Trophoblast cell (in vitro differentiated cells and primary cell): ENCODE results near the gene FAM241A.

Source experiments
- DNase-seq, 2 donors: peaks; one replicate each; pipeline ENCODE4 v3.0.0-alpha.2; 2016
- H2AFZ ChIP-seq: 2 replicates; pipeline ENCODE4 v1.6.1; 2013; ENCODE audit warnings: low read length, moderate library complexity, mild to moderate bottlenecking; ENCODE audit not compliant: insufficient read depth, poor library complexity
- H2AK5ac ChIP-seq: 2 replicates; pipeline ENCODE4 v1.6.1; 2013; ENCODE audit warnings: mild to moderate bottlenecking, low read length
- H2BK120ac ChIP-seq: 2 replicates; pipeline ENCODE4 v1.6.1; 2013; ENCODE audit warnings: low read length, mild to moderate bottlenecking, moderate library complexity; ENCODE audit not compliant: insufficient read depth, poor library complexity
- H2BK12ac ChIP-seq: 2 replicates; pipeline ENCODE4 v1.6.1; 2013; ENCODE audit warnings: mild to moderate bottlenecking, low read length, moderate library complexity
- H2BK5ac ChIP-seq: 2 replicates; pipeline ENCODE4 v1.6.1; 2013; ENCODE audit warnings: low read length, low read depth, moderate library complexity, mild to moderate bottlenecking; ENCODE audit not compliant: poor library complexity
- H3K14ac ChIP-seq: 2 replicates; pipeline ENCODE4 v1.6.1; 2013; ENCODE audit warnings: mild to moderate bottlenecking, low read length
- H3K18ac ChIP-seq: 2 replicates; pipeline ENCODE4 v1.6.1; 2013; ENCODE audit warnings: mild to moderate bottlenecking, low read length
- H3K23ac ChIP-seq: 2 replicates; pipeline ENCODE4 v1.6.1; 2013; ENCODE audit warnings: low read length
- H3K27ac ChIP-seq: 2 replicates; pipeline ENCODE4 v1.5.1; 2013; ENCODE audit warnings: low read depth, mild to moderate bottlenecking, inconsistent platforms, low read length, moderate library complexity
- H3K27me3 ChIP-seq: 2 replicates; pipeline ENCODE4 v1.6.1; 2013; ENCODE audit warnings: inconsistent platforms, mild to moderate bottlenecking, low read length, moderate library complexity; ENCODE audit not compliant: insufficient read depth
- H3K36me3 ChIP-seq, 2 experiments: 1 replicate in 1 of 2; 2 replicates in 1 of 2; pipeline ENCODE4 v1.6.1; 2013; ENCODE audit warnings: low read length in 2 of 2, mild to moderate bottlenecking in 2 of 2, moderate library complexity in 1 of 2; ENCODE audit not compliant: insufficient read depth in 2 of 2, control insufficient read depth in 1 of 2
- H3K4ac ChIP-seq: 2 replicates; pipeline ENCODE4 v1.6.1; 2013; ENCODE audit warnings: low read depth, mild to moderate bottlenecking, low read length, moderate library complexity
- H3K4me1 ChIP-seq, 2 experiments: 1 replicate in 1 of 2; 2 replicates in 1 of 2; pipeline ENCODE4 v1.6.1; 2013; ENCODE audit warnings: low read length in 2 of 2, mild to moderate bottlenecking in 2 of 2, moderate library complexity in 1 of 2; ENCODE audit not compliant: insufficient read depth in 2 of 2, control insufficient read depth in 1 of 2
- H3K4me2 ChIP-seq: 2 replicates; pipeline ENCODE4 v1.6.1; 2013; ENCODE audit warnings: inconsistent platforms, mild to moderate bottlenecking, low read length, moderate library complexity
- H3K4me3 ChIP-seq: 2 replicates; pipeline ENCODE4 v1.5.1; 2013; ENCODE audit warnings: mild to moderate bottlenecking, low read depth, low read length, inconsistent platforms
- H3K79me1 ChIP-seq: one replicate; pipeline ENCODE4 v1.6.1; 2013; ENCODE audit warnings: low read length
- H3K79me2 ChIP-seq: 2 replicates; pipeline ENCODE4 v1.6.1; 2013; ENCODE audit warnings: low read length, mild to moderate bottlenecking; ENCODE audit not compliant: control insufficient read depth, insufficient read depth, poor library complexity
- H3K9ac ChIP-seq: 2 replicates; pipeline ENCODE4 v1.6.1; 2013; ENCODE audit warnings: mild to moderate bottlenecking, low read length
- H3K9me3 ChIP-seq: 2 replicates; pipeline ENCODE4 v1.6.1; 2013; ENCODE audit warnings: low read depth, mild to moderate bottlenecking, control low read depth, inconsistent platforms, low read length; ENCODE audit not compliant: insufficient read depth
- H4K12ac ChIP-seq: 2 replicates; pipeline ENCODE4 v1.6.1; 2013; ENCODE audit warnings: low read depth, mild to moderate bottlenecking, low read length, moderate library complexity
- H4K8ac ChIP-seq: 2 replicates; pipeline ENCODE4 v1.6.1; 2013; ENCODE audit warnings: low read depth, mild to moderate bottlenecking, low read length, moderate library complexity
- H4K91ac ChIP-seq: one replicate; pipeline ENCODE4 v1.6.1; 2013; ENCODE audit warnings: low read depth, mild to moderate bottlenecking, low read length, moderate library complexity
- WGBS: extraction: QIAGEN DNeasy Blood & Tissue Kit; methylation state at CpG from one replicate; pipeline ENCODE4 v1.1.7; 2013; ENCODE audit warnings: missing lambda C conversion rate; ENCODE audit not compliant: insufficient read length, insufficient coverage; ENCODE audit errors: extremely low coverage; 5-methylcytosine and 5-hydroxymethylcytosine counted together

Gene FAM241A

GRCh38 chr4:112184438-112184837, 39.2 kb downstream of the FAM241A start:
- Histone ChIP-seq H2BK5ac (no peak overlapping the region), H2AFZ (no peak overlapping the region), H4K12ac (no peak overlapping the region)

DNA sequence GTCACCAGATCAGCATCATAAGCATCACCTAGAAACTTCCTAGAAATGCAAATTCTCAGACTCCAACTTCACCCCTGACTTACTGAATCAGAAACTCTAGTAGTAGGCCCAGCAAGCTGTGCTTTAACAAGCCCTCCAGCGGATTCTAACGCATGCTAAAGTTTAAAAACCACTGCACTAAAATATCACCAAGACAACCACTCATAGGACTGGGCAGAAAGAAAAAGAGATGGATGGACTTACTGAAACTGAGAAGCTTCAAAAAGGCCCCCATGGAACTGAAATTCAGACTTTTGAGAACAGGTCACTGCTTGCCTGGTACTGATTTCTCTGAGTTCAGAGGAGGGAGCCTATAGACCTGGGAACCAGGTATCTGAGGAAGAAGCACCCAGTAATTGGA, 40.1 kb downstream of the FAM241A start:
- Histone ChIP-seq H3K79me1 (no peaks in the 10 kb centered on the region), H3K27ac (no peak overlapping the region), H3K4me3 (no peak overlapping the region), H3K9me3 (no peaks in the 10 kb centered on the region), H3K79me2 (no peaks in the 10 kb centered on the region), H4K91ac (no peak overlapping the region), H3K23ac (no peak overlapping the region), H4K8ac (no peak overlapping the region), H3K9ac (no peak overlapping the region), H2AK5ac (no peak overlapping the region), H3K4ac (no peak overlapping the region), H2AFZ (no peak overlapping the region), H4K12ac (no peak overlapping the region), H2BK120ac (no peak overlapping the region), H3K4me2 (no peak overlapping the region), H2BK5ac (no peak overlapping the region), H3K18ac (no peak overlapping the region), H3K14ac (no peak overlapping the region), H3K27me3 (no peaks in the 10 kb centered on the region), H2BK12ac (no peak overlapping the region), H3K36me3 (no peaks in the 10 kb centered on the region), H3K4me1 (no peaks in the 10 kb centered on the region)
- DNase-seq = no peak
- no CpG with 5 or more reads among the region's 2 CpGs for WGBS

More at GRCh38 chr4:112184438-112184837, 39.2 kb downstream of the FAM241A start:
- no peak overlapping the region for H3K4me2 ChIP-seq
- H3K79me2 ChIP-seq = no peaks in the 10 kb centered on the region
- H3K27ac ChIP-seq = no peak overlapping the region
- no peaks in the 10 kb centered on the region for H3K36me3 ChIP-seq
- H2AK5ac ChIP-seq = no peak overlapping the region
- H3K4me1 ChIP-seq = no peaks in the 10 kb centered on the region
- no peaks in the 10 kb centered on the region for H3K9me3 ChIP-seq
- no peak overlapping the region for H3K14ac ChIP-seq
- no peak for DNase-seq
- no peaks in the 10 kb centered on the region for H3K79me1 ChIP-seq
- H2BK120ac ChIP-seq = no peak overlapping the region
- no peak overlapping the region for H2BK12ac ChIP-seq
- no peak overlapping the region for H3K18ac ChIP-seq
- no peaks in the 10 kb centered on the region for H3K27me3 ChIP-seq
- no peak overlapping the region for H4K8ac ChIP-seq
- H3K4me3 ChIP-seq = no peak overlapping the region
- no CpG with 5 or more reads among the region's 1 CpG for WGBS
- H4K91ac ChIP-seq = no peak overlapping the region
- no peak overlapping the region for H3K9ac ChIP-seq
- no peak overlapping the region for H3K23ac ChIP-seq
- no peak overlapping the region for H3K4ac ChIP-seq

DNA sequence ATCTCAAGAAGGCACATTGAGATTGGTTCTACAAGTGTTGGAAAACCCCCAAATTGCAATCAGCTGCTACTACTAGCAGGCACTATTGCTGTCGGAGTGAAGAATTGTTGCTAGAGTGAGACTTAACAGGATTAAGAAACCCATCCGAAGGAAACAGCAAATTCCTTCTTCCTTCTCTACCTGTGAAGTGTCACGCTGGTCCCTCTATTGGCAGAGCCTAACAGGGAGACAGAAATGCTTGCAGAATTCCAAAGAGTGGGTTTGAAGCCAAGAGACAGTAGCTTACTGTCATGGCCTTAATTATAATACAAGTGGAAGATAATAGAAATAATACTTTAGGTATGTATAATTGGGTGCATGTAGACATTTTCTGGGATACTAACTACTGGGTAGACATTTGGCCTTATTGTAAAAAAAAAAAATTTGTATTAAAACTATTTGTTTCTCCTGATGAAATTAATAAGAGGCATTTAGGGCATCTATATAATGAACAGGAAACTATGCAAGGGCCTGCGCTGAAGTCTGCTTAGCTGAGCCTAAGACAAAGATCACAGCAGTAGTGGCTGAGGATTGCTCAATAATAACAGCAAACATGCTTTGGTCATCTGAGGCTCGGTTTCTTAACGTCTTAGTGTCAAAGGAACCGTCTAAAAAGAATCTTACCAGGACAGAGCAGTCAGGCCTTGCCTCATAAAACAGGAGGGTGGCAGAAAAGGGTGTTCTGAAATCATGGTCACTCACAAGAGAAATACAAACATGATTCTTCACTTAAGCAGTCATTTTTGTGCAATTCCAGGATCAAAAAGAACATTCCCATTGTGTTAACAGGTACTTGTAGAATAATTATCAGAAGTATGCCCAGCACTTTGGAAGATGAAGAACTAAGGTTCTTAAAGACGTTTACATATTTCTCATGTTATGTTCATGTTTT, 40.8 kb downstream of the FAM241A start:
- Histone ChIP-seq H2AFZ (no peak overlapping the region), H3K18ac (no peak overlapping the region), H4K91ac (no peak overlapping the region), H3K23ac (no peak overlapping the region), H3K4me3 (no peak overlapping the region), H3K79me1 (no peaks in the 10 kb centered on the region), H2AK5ac (no peak overlapping the region), H3K4me1 (no peaks in the 10 kb centered on the region), H3K27ac (no peak overlapping the region), H3K27me3 (no peaks in the 10 kb centered on the region), H2BK5ac (no peak overlapping the region), H3K14ac (no peak overlapping the region), H3K36me3 (no peaks in the 10 kb centered on the region), H2BK120ac (no peak overlapping the region), H2BK12ac (no peak overlapping the region), H4K8ac (no peak overlapping the region), H3K79me2 (no peaks in the 10 kb centered on the region), H3K4me2 (no peak overlapping the region), H3K9me3 (no peaks in the 10 kb centered on the region), H4K12ac (no peak overlapping the region), H3K9ac (no peak overlapping the region), H3K4ac (no peak overlapping the region)
- DNase-seq = peak; percentile 67 to 90
- no CpG with 5 or more reads among the region's 8 CpGs for WGBS

GRCh38 chr4:112189754-112190153, 44.5 kb downstream of the FAM241A start:
- H2BK120ac ChIP-seq = no peak overlapping the region
- H3K27ac ChIP-seq = no peak overlapping the region
- no peak overlapping the region for H3K4me2 ChIP-seq
- DNase-seq = no peak
- no peak overlapping the region for H2AFZ ChIP-seq
- H4K91ac ChIP-seq = no peak overlapping the region
- H3K36me3 ChIP-seq = no peaks in the 10 kb centered on the region
- H2BK5ac ChIP-seq = no peak overlapping the region
- H4K8ac ChIP-seq = no peak overlapping the region
- no peak overlapping the region for H3K4ac ChIP-seq
- H3K9me3 ChIP-seq = no peaks in the 10 kb centered on the region
- H4K12ac ChIP-seq = no peak overlapping the region
- H2AK5ac ChIP-seq = no peak overlapping the region
- H3K4me3 ChIP-seq = no peak overlapping the region
- H3K27me3 ChIP-seq = no peaks in the 10 kb centered on the region
- H2BK12ac ChIP-seq = no peak overlapping the region
- H3K18ac ChIP-seq = no peak overlapping the region
- no peak overlapping the region for H3K14ac ChIP-seq
- no peaks in the 10 kb centered on the region for H3K4me1 ChIP-seq
- no peaks in the 10 kb centered on the region for H3K79me2 ChIP-seq
- no peak overlapping the region for H3K23ac ChIP-seq
- H3K9ac ChIP-seq = no peak overlapping the region
- no peaks in the 10 kb centered on the region for H3K79me1 ChIP-seq
- no CpG with 5 or more reads among the region's 2 CpGs for WGBS
